Panc1 (cell line): Measurements from ENCODE around the gene CLSTN2. TPM values are rescaled to one million over a fixed set of nuclear protein-coding genes. Genes with fewer than 3 reads are reported as not detected.

Source experiments
- ATAC-seq: fragments of 200-7000 bp; cut with Tn5 transposase; 2 replicates; pipeline ENCODE4 v1.9.1; 2020; ENCODE audit warnings: mild to moderate bottlenecking, moderate library complexity
- BruUV-seq: library from RNA; stranded (reverse); fragments of 400-500 nt; replicated peaks from 2 replicates; lab custom pipeline; 2021; lab: Mats Ljungman, UMichigan
- CTCF ChIA-PET: fragments of 300-600 bp; sonication (Branson Sonifier 250); formaldehyde crosslinking; loops from one replicate; lab custom pipeline; 2022; ENCODE audit warnings: antibody characterized with exemption; lab: Charles Lee
- POLR2A ChIA-PET: fragments of 300-600 bp; sonication (Branson Sonifier 250); formaldehyde crosslinking; loops from one replicate; lab custom pipeline; 2022; ENCODE audit warnings: antibody characterized with exemption; lab: Charles Lee
- DNase-seq: peaks from one replicate; pipeline ENCODE4 v3.0.0-alpha.2; 2010; ENCODE audit warnings: low read depth, low spot score
- H3K27ac ChIP-seq: 2 replicates; pipeline ENCODE4 v1.5.1; 2011; ENCODE audit warnings: mild to moderate bottlenecking, low read length, inconsistent platforms
- H3K27me3 ChIP-seq: fragments of 200-500 bp; sonication (Bioruptor generic); 2 replicates; pipeline ENCODE4 v1.6.0; 2014; ENCODE audit warnings: low read length, inconsistent platforms; ENCODE audit not compliant: control insufficient read depth, insufficient read depth
- H3K36me3 ChIP-seq: fragments of 200-500 bp; sonication (Bioruptor generic); 2 replicates; pipeline ENCODE4 v1.5.1; 2014; ENCODE audit warnings: inconsistent platforms, mild to moderate bottlenecking, low read length, moderate library complexity; ENCODE audit not compliant: control insufficient read depth, insufficient read depth
- H3K4me1 ChIP-seq: 2 replicates; pipeline ENCODE4 v1.5.1; 2011; ENCODE audit warnings: inconsistent platforms, mild to moderate bottlenecking, low read length, moderate library complexity; ENCODE audit not compliant: control insufficient read depth, insufficient read depth
- H3K4me3 ChIP-seq, 2 experiments: 2 replicates each; pipeline ENCODE4 v1.5.1; 2011 to 2012; ENCODE audit warnings: low read depth in 2 of 2, low read length in 2 of 2, mild to moderate bottlenecking in 2 of 2, inconsistent platforms in 1 of 2, moderate library complexity in 1 of 2
- H3K9me3 ChIP-seq: fragments of 200-500 bp; sonication (Bioruptor generic); 2 replicates; pipeline ENCODE4 v1.5.1; 2014; ENCODE audit warnings: low read depth, mild to moderate bottlenecking, inconsistent platforms, low read length, moderate library complexity; ENCODE audit not compliant: control insufficient read depth, insufficient read depth
- CTCF ChIP-seq: fragments of 450-650 bp; IDR thresholded peaks from 2 replicates; pipeline ENCODE4 v1.5.1; 2017; ENCODE audit warnings: mild to moderate bottlenecking
- POLR2AphosphoS5 ChIP-seq: IDR thresholded peaks from 2 replicates; pipeline ENCODE4 v1.6.1; 2012; ENCODE audit warnings: mild to moderate bottlenecking, low read depth, low read length, moderate library complexity
- SIN3A ChIP-seq: IDR thresholded peaks from 2 replicates; pipeline ENCODE4 v1.6.1; 2012; ENCODE audit warnings: low read depth, mild to moderate bottlenecking, low read length, moderate library complexity, borderline replicate concordance; ENCODE audit not compliant: insufficient read depth
- TCF7L2 ChIP-seq: IDR thresholded peaks from 2 replicates; pipeline ENCODE4 v1.6.1; 2011; ENCODE audit warnings: mild to moderate bottlenecking, low read depth, low read length, inconsistent platforms
- in situ Hi-C: cut with HindIII; loops from 2 replicates; pipeline ENCODE4 v1.10.0; 2016; ENCODE audit warnings: low sequenced_read_pairs, low pct_unique_long_range_greater_than_20kb
- intact Hi-C: fragments of 100-400 bp; cut with micrococcal nuclease; formaldehyde crosslinking; loops from one replicate; pipeline ENCODE4 v1.10.0; 2022; ENCODE audit not compliant: unreplicated experiment
- total RNA-seq: library from RNA; stranded (reverse); gene quantifications from one replicate; pipeline ENCODE4 v1.2.1, GENCODE V29; 2021; ENCODE audit not compliant: unreplicated experiment
- TF ChIP-seq, protein P1 (sequence below), 2 experiments: IDR thresholded peaks; 2 replicates each; pipeline ENCODE4 v1.6.1; 2011 to 2012; ENCODE audit warnings: low read depth in 2 of 2, control low read depth in 1 of 2, low read length in 1 of 2, mild to moderate bottlenecking in 1 of 2, moderate library complexity in 1 of 2; ENCODE audit not compliant: insufficient read depth in 1 of 2

Gene CLSTN2
- total RNA-seq, 1 experiment from 2014 or later: 0.03 TPM

- intact Hi-C loops (no loop called here), in situ Hi-C loops (no loop called here)
- no peaks in the 10 kb centered on the region for H3K36me3 ChIP-seq
- TF ChIP-seq TCF7L2 (no peak), POLR2AphosphoS5 (no peak), SIN3A (no peak), CTCF (no peak)
- TF ChIP-seq, protein P1, sequence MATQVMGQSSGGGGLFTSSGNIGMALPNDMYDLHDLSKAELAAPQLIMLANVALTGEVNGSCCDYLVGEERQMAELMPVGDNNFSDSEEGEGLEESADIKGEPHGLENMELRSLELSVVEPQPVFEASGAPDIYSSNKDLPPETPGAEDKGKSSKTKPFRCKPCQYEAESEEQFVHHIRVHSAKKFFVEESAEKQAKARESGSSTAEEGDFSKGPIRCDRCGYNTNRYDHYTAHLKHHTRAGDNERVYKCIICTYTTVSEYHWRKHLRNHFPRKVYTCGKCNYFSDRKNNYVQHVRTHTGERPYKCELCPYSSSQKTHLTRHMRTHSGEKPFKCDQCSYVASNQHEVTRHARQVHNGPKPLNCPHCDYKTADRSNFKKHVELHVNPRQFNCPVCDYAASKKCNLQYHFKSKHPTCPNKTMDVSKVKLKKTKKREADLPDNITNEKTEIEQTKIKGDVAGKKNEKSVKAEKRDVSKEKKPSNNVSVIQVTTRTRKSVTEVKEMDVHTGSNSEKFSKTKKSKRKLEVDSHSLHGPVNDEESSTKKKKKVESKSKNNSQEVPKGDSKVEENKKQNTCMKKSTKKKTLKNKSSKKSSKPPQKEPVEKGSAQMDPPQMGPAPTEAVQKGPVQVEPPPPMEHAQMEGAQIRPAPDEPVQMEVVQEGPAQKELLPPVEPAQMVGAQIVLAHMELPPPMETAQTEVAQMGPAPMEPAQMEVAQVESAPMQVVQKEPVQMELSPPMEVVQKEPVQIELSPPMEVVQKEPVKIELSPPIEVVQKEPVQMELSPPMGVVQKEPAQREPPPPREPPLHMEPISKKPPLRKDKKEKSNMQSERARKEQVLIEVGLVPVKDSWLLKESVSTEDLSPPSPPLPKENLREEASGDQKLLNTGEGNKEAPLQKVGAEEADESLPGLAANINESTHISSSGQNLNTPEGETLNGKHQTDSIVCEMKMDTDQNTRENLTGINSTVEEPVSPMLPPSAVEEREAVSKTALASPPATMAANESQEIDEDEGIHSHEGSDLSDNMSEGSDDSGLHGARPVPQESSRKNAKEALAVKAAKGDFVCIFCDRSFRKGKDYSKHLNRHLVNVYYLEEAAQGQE (IDR thresholded peaks at IDR 0.05; ENCODE audit: insufficient read depth in 1 of 2, low read depth in 2 of 2, low read length in 1 of 2): no peak
- H3K4me3 ChIP-seq: no peak overlapping the region
- POLR2A ChIA-PET: no interaction called here
- H3K4me1 ChIP-seq: no peaks in the 10 kb centered on the region
- no peaks in the 10 kb centered on the region for H3K27me3 ChIP-seq
- DNase-seq (no peak), ATAC-seq (no peak)
- no TSS peak for BruUV-seq
- CTCF ChIA-PET: no interaction called here
- no peak overlapping the region for H3K27ac ChIP-seq
- no peaks in the 10 kb centered on the region for H3K9me3 ChIP-seq
Observed at GRCh38 chr3:140188285-140188684, 253.3 kb downstream of the CLSTN2 start.

DNA sequence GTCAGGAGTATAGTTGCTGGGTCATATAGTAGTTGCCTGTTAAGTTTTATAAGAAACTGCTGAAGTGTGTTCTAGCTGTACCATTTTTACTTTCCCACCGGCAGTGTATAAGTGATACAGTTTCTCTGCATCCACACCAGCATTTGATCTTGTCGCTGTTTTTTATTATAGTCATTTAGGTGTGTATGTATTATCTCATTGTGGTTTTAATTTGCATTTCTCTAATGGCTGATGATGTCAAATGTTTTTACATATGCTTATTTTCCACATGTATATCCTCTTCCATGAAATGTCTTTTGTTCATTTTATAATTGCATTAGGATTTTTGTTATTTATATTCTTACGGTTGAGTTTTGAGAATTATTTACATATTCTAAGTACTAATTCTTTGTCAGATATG is 254.3 kb downstream of the CLSTN2 start:
- BruUV-seq: no TSS peak
- TF ChIP-seq TCF7L2 (no peak), SIN3A (no peak), CTCF (no peak), POLR2AphosphoS5 (no peak)
- TF ChIP-seq, protein P1 (IDR thresholded peaks at IDR 0.05; ENCODE audit: insufficient read depth in 1 of 2, low read depth in 2 of 2, low read length in 1 of 2): no peak
- Histone ChIP-seq H3K27ac (no peak overlapping the region), H3K4me1 (no peaks in the 10 kb centered on the region), H3K27me3 (no peaks in the 10 kb centered on the region), H3K9me3 (no peaks in the 10 kb centered on the region), H3K4me3 (no peak overlapping the region), H3K36me3 (no peaks in the 10 kb centered on the region)
- in situ Hi-C loops (no loop called here), intact Hi-C loops (no loop called here)
- POLR2A ChIA-PET: no interaction called here
- no peak for DNase-seq
- no peak for ATAC-seq
- CTCF ChIA-PET: no interaction called here
